Muscle layer of duodenum (tissue), 2 donors: Measurements from ENCODE around the gene AGK.

ENCODE experiments used
- H3K27ac ChIP-seq: one replicate; pipeline ENCODE4 v1.7.0; 2013; ENCODE audit warnings: mild to moderate bottlenecking, low read length
- H3K27me3 ChIP-seq: one replicate; pipeline ENCODE4 v1.7.0; 2013; ENCODE audit warnings: low read depth, mild to moderate bottlenecking, control low read depth, low read length
- H3K36me3 ChIP-seq, 2 donors: one replicate each; pipeline ENCODE4 v1.7.0; 2013; ENCODE audit warnings: low read length in 2 of 2, control low read depth in 1 of 2, mild to moderate bottlenecking in 1 of 2; ENCODE audit not compliant: insufficient read depth in 2 of 2, control insufficient read depth in 1 of 2
- H3K4me1 ChIP-seq, 2 donors: one replicate each; pipeline ENCODE4 v1.7.0; 2013; ENCODE audit warnings: low read length in 2 of 2, mild to moderate bottlenecking in 2 of 2, control low read depth in 1 of 2, moderate library complexity in 1 of 2; ENCODE audit not compliant: insufficient read depth in 2 of 2, control insufficient read depth in 1 of 2
- H3K4me3 ChIP-seq, 2 donors: one replicate each; pipeline ENCODE4 v1.7.0; 2013; ENCODE audit warnings: low read length in 2 of 2, low read depth in 1 of 2, mild to moderate bottlenecking in 1 of 2
- H3K9me3 ChIP-seq, 2 donors: one replicate each; pipeline ENCODE4 v1.7.0; 2013; ENCODE audit warnings: low read length in 2 of 2, control low read depth in 1 of 2, mild to moderate bottlenecking in 1 of 2; ENCODE audit not compliant: control insufficient read depth in 1 of 2
- donor health status: healthy.

The AGK gene

GRCh38 chr7:141551094-141551781 is at the start of gene AGK:
TSS of gene AGK (plus strand) at chr7:141551410. CDS start at chr7:141555467, 4,057 bp downstream.
- Histone ChIP-seq H3K4me3 (peak within 1 kb of the TSS; percentile 72 to 93), H3K27me3 (no peaks in the 10 kb centered on the region), H3K27ac (peak within 1 kb of the TSS; percentile 41), H3K4me1 (peaks cover 6 to 18% of the 10 kb centered on the region in 2 donors), H3K9me3 (no peaks in the 10 kb centered on the region), H3K36me3 (peaks cover 0 to 6% of the 10 kb centered on the region in 2 donors)

GRCh38 chr7:141501451-141501850 is 49.8 kb upstream of the AGK start:
- Histone ChIP-seq H3K4me3 (no peak overlapping the region), H3K27me3 (no peaks in the 10 kb centered on the region), H3K9me3 (no peaks in the 10 kb centered on the region), H3K27ac (no peak overlapping the region), H3K4me1 (no peaks in the 10 kb centered on the region), H3K36me3 (no peaks in the 10 kb centered on the region)

GRCh38 chr7:141511316-141511675 is 39.9 kb upstream of the AGK start:
- Histone ChIP-seq H3K4me3 (peak overlapping the region; percentile 35 to 43), H3K9me3 (no peaks in the 10 kb centered on the region), H3K27ac (no peak overlapping the region)

GRCh38 chr7:141511676-141512396 is 39.4 kb upstream of the AGK start:
- H3K36me3 ChIP-seq = no peaks in the 10 kb centered on the region
- peak overlapping the region; percentile 35 to 43 for H3K4me3 ChIP-seq
- H3K27ac ChIP-seq = no peak overlapping the region
- no peaks in the 10 kb centered on the region for H3K9me3 ChIP-seq
- no peaks in the 10 kb centered on the region for H3K27me3 ChIP-seq
- H3K4me1 ChIP-seq = peaks cover 0 to 9% of the 10 kb centered on the region in 2 donors

More at GRCh38 chr7:141511316-141511675, 39.9 kb upstream of the AGK start:
- Histone ChIP-seq H3K36me3 (no peaks in the 10 kb centered on the region), H3K27me3 (no peaks in the 10 kb centered on the region), H3K4me1 (peaks cover 0 to 9% of the 10 kb centered on the region in 2 donors)

- Histone ChIP-seq H3K4me1 (peaks cover 0 to 9% of the 10 kb centered on the region in 2 donors), H3K27me3 (no peaks in the 10 kb centered on the region), H3K9me3 (no peaks in the 10 kb centered on the region), H3K27ac (no peak overlapping the region), H3K4me3 (no peak overlapping the region), H3K36me3 (no peaks in the 10 kb centered on the region)
Observed at GRCh38 chr7:141512597-141512996, 38.6 kb upstream of the AGK start.

- no peak overlapping the region for H3K27ac ChIP-seq
- H3K27me3 ChIP-seq = no peaks in the 10 kb centered on the region
- no peaks in the 10 kb centered on the region for H3K9me3 ChIP-seq
- H3K4me1 ChIP-seq = peaks cover 0 to 9% of the 10 kb centered on the region in 2 donors
- H3K36me3 ChIP-seq = no peaks in the 10 kb centered on the region
- H3K4me3 ChIP-seq = no peak overlapping the region
Observed at GRCh38 chr7:141513720-141514119, 37.5 kb upstream of the AGK start.

GRCh38 chr7:141515941-141516340 is 35.3 kb upstream of the AGK start:
- H3K27me3 ChIP-seq = no peaks in the 10 kb centered on the region
- no peak overlapping the region for H3K27ac ChIP-seq
- no peaks in the 10 kb centered on the region for H3K36me3 ChIP-seq
- peaks cover 0 to 9% of the 10 kb centered on the region in 2 donors for H3K4me1 ChIP-seq
- no peak overlapping the region for H3K4me3 ChIP-seq
- H3K9me3 ChIP-seq = no peaks in the 10 kb centered on the region

- Histone ChIP-seq H3K9me3 (no peaks in the 10 kb centered on the region), H3K4me1 (no peaks in the 10 kb centered on the region), H3K4me3 (no peak overlapping the region), H3K27ac (no peak overlapping the region), H3K27me3 (no peaks in the 10 kb centered on the region), H3K36me3 (no peaks in the 10 kb centered on the region)
Observed at GRCh38 chr7:141519623-141520022, 31.6 kb upstream of the AGK start.

GRCh38 chr7:141522657-141523342 is 28.4 kb upstream of the AGK start:
- no peak overlapping the region for H3K27ac ChIP-seq
- no peaks in the 10 kb centered on the region for H3K9me3 ChIP-seq
- no peak overlapping the region for H3K4me3 ChIP-seq
- H3K27me3 ChIP-seq = no peaks in the 10 kb centered on the region
- no peaks in the 10 kb centered on the region for H3K36me3 ChIP-seq
- H3K4me1 ChIP-seq = no peaks in the 10 kb centered on the region

- no peaks in the 10 kb centered on the region for H3K36me3 ChIP-seq
- H3K4me3 ChIP-seq = no peak overlapping the region
- no peaks in the 10 kb centered on the region for H3K27me3 ChIP-seq
- no peaks in the 10 kb centered on the region for H3K9me3 ChIP-seq
- H3K27ac ChIP-seq = no peak overlapping the region
- no peaks in the 10 kb centered on the region for H3K4me1 ChIP-seq
Observed at GRCh38 chr7:141525973-141526514, 25.2 kb upstream of the AGK start.

GRCh38 chr7:141527076-141527475 is 24.1 kb upstream of the AGK start:
- H3K27ac ChIP-seq = no peak overlapping the region
- H3K4me1 ChIP-seq = no peaks in the 10 kb centered on the region

More at GRCh38 chr7:141527076-141527475, 24.1 kb upstream of the AGK start:
- Histone ChIP-seq H3K27me3 (no peaks in the 10 kb centered on the region), H3K9me3 (no peaks in the 10 kb centered on the region), H3K4me3 (no peak overlapping the region), H3K36me3 (no peaks in the 10 kb centered on the region)
